ENCODE results near the gene PNKP.
A peak's percentile ranks its signal among the peaks of the same experiment; 100 is the strongest.

PNKP gene

GRCh38 chr19:49881672-49882394, 14.5 kb upstream of the PNKP start:
- ChIA-PET POLR2A (interaction anchor here (0.8 kb wide), 1 partner anchor 14 kb away, joined by 3 read pairs; no protein-coding TSS in a partner anchor), CTCF (interaction anchor here (0.7 to 1.9 kb wide), 4 partner anchors 9 to 46 kb away, joined by 3 to 6 read pairs (median 4); no protein-coding TSS in a partner anchor)
- TF ChIP-seq, protein P1, sequence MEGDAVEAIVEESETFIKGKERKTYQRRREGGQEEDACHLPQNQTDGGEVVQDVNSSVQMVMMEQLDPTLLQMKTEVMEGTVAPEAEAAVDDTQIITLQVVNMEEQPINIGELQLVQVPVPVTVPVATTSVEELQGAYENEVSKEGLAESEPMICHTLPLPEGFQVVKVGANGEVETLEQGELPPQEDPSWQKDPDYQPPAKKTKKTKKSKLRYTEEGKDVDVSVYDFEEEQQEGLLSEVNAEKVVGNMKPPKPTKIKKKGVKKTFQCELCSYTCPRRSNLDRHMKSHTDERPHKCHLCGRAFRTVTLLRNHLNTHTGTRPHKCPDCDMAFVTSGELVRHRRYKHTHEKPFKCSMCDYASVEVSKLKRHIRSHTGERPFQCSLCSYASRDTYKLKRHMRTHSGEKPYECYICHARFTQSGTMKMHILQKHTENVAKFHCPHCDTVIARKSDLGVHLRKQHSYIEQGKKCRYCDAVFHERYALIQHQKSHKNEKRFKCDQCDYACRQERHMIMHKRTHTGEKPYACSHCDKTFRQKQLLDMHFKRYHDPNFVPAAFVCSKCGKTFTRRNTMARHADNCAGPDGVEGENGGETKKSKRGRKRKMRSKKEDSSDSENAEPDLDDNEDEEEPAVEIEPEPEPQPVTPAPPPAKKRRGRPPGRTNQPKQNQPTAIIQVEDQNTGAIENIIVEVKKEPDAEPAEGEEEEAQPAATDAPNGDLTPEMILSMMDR (IDR thresholded peaks at IDR 0.05; ENCODE audit: insufficient read depth, low read length, missing control alignments) = no peak
- no peak overlapping the region for H3K4me3 ChIP-seq (ENCODE audit: low read depth, low read length)
- no peak for DNase-seq (ENCODE audit: low read depth, low spot score)

DNA sequence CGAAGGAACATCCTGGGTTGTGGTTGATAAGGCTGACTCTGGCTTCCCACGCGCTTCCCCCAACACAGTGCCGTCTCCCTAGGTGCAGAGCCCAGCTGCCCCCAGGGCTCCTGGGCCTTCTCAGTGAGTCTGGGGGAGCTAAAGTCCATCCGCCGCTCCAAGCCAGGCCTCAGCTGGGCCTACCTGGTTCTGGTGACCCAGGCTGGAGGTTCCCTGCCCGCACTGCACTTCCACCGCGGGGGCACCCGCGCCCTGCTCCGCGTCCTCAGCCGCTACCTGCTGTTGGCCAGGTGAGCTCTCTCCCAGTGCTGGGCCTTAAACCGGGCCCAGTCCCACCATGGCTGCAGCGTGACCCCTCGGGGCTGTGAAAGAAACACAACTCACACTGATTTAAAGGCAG, 13.8 kb upstream of the PNKP start:
- no peak overlapping the region for H3K4me3 ChIP-seq (ENCODE audit: low read depth, low read length)
- TF ChIP-seq, protein P1 (IDR thresholded peaks at IDR 0.05; ENCODE audit: insufficient read depth, low read length, missing control alignments) = no peak
- DNase-seq (ENCODE audit: low read depth, low spot score) = no peak
- POLR2A ChIA-PET = interaction anchor here (0.6 to 0.8 kb wide), 2 partner anchors 13 to 31 kb away, joined by 3 to 4 read pairs; no protein-coding TSS in a partner anchor
- CTCF ChIA-PET = interaction anchor here (0.7 to 1.9 kb wide), 3 partner anchors 9 to 46 kb away, joined by 3 to 6 read pairs (median 3); no protein-coding TSS in a partner anchor

DNA sequence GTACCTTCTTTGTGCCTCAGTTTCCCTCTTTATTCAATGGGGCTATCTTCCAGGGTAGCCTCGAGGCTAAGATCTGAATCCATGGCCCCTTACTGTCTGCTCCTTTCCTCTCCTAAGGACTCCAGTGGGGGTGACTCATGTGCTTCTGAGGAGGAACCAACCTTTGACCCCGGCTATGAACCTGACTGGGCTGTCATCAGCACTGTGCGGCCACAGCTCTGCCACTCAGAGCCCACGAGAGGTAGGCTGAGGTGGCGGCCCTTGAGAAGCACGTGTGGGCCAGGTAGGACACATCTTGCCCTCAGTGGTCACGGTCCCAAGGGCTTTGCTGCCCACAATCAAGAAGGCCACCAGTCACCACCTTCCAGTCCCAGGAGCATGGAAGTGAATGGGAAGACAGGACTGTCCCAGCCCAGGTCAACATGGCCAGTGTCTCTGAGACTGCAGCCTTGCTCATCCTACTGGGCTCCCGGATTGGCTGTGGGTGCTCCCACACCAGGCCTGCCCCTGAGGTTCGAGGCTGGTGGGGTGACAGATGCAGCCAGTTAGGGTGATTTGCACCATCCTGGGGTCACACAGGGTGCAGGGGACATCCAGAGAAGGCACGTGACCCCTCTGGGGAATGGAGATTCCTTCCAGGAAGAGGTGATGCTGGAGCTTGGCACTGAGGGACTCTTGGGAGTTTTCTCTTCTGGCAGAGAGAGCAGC, 12.9 kb upstream of the PNKP start:
- DNase-seq (ENCODE audit: low read depth, low spot score) = no peak
- POLR2A ChIA-PET = interaction anchor here (0.6 kb wide), 1 partner anchor 32 kb away, joined by 4 read pairs; no protein-coding TSS in a partner anchor
- TF ChIP-seq, protein P1 (IDR thresholded peaks at IDR 0.05; ENCODE audit: insufficient read depth, low read length, missing control alignments) = no peak
- CTCF ChIA-PET = no interaction called here
- H3K4me3 ChIP-seq (ENCODE audit: low read depth, low read length) = no peak overlapping the region

- ChIA-PET POLR2A (no interaction called here), CTCF (interaction anchor here (1.1 kb wide), 1 partner anchor 11 kb away, joined by 4 read pairs; no protein-coding TSS in a partner anchor)
- TF ChIP-seq, protein P1 (IDR thresholded peaks at IDR 0.05; ENCODE audit: insufficient read depth, low read length, missing control alignments) = no peak
- no peak for DNase-seq (ENCODE audit: low read depth, low spot score)
- no peak overlapping the region for H3K4me3 ChIP-seq (ENCODE audit: low read depth, low read length)
Measured at GRCh38 chr19:49879243-49879963, 12.0 kb upstream of the PNKP start.

GRCh38 chr19:49878744-49879070, 11.3 kb upstream of the PNKP start:
- POLR2A ChIA-PET = no interaction called here
- TF ChIP-seq, protein P1 (IDR thresholded peaks at IDR 0.05; ENCODE audit: insufficient read depth, low read length, missing control alignments) = no peak
- CTCF ChIA-PET = interaction anchor here (1.1 kb wide), 1 partner anchor 12 kb away, joined by 4 read pairs; no protein-coding TSS in a partner anchor
- peak overlapping the region; percentile 96 for H3K4me3 ChIP-seq (ENCODE audit: low read depth, low read length)
- no peak for DNase-seq (ENCODE audit: low read depth, low spot score)
